ENCODE data around the gene GATA1.

The GATA1 gene

GRCh38 chrX:48747415-48748016 is 38.9 kb upstream of the GATA1 start:
- Mint-ChIP-seq H3K27me3 (ENCODE audit: low read depth, poor library complexity) (peaks cover 10% of the 10 kb centered on the region), H3K27ac (peak overlapping the region; percentile 74), H3K4me3 (no peak overlapping the region), H3K4me1 (peaks cover 22% of the 10 kb centered on the region), H3K9me3 (peaks cover 46% of the 10 kb centered on the region), H3K36me3 (ENCODE audit: low read depth) (no peaks in the 10 kb centered on the region)
- peak; percentile 11 for DNase-seq
- TF ChIP-seq CTCF (IDR thresholded peaks at IDR 0.05), result no peak

- H3K36me3 Mint-ChIP-seq (ENCODE audit: low read depth), result no peaks in the 10 kb centered on the region
- peaks cover 45% of the 10 kb centered on the region for H3K9me3 Mint-ChIP-seq
- DNase-seq, result no peak
- no peak for TF ChIP-seq CTCF (IDR thresholded peaks at IDR 0.05)
- H3K4me1 Mint-ChIP-seq, result peaks cover 22% of the 10 kb centered on the region
- peaks cover 18% of the 10 kb centered on the region for H3K27me3 Mint-ChIP-seq (ENCODE audit: low read depth, poor library complexity)
- no peak overlapping the region for H3K27ac Mint-ChIP-seq
- no peak overlapping the region for H3K4me3 Mint-ChIP-seq
Observed at GRCh38 chrX:48749182-48749581, 37.2 kb upstream of the GATA1 start.

GRCh38 chrX:48751343-48751742 is 35.0 kb upstream of the GATA1 start:
- Mint-ChIP-seq H3K27me3 (ENCODE audit: low read depth, poor library complexity) (peaks cover 11% of the 10 kb centered on the region), H3K4me1 (peaks cover 14% of the 10 kb centered on the region), H3K27ac (no peak overlapping the region), H3K36me3 (ENCODE audit: low read depth) (no peaks in the 10 kb centered on the region), H3K9me3 (peaks cover 50% of the 10 kb centered on the region), H3K4me3 (no peak overlapping the region)
- no peak for TF ChIP-seq CTCF (IDR thresholded peaks at IDR 0.05)
- no peak for DNase-seq

- no peak for TF ChIP-seq CTCF (IDR thresholded peaks at IDR 0.05)
- Mint-ChIP-seq H3K27me3 (ENCODE audit: low read depth, poor library complexity) (peaks cover 11% of the 10 kb centered on the region), H3K4me1 (peaks cover 5% of the 10 kb centered on the region), H3K4me3 (no peak overlapping the region), H3K36me3 (ENCODE audit: low read depth) (no peaks in the 10 kb centered on the region), H3K27ac (no peak overlapping the region), H3K9me3 (peaks cover 48% of the 10 kb centered on the region)
- no peak for DNase-seq
Observed at GRCh38 chrX:48752498-48752897, 33.9 kb upstream of the GATA1 start.

GRCh38 chrX:48753708-48754228 is 32.6 kb upstream of the GATA1 start:
- H3K4me3 Mint-ChIP-seq, result no peak overlapping the region
- no peak for DNase-seq
- H3K4me1 Mint-ChIP-seq, result no peaks in the 10 kb centered on the region
- peaks cover 50% of the 10 kb centered on the region for H3K9me3 Mint-ChIP-seq
- TF ChIP-seq CTCF (IDR thresholded peaks at IDR 0.05), result no peak
- no peaks in the 10 kb centered on the region for H3K36me3 Mint-ChIP-seq (ENCODE audit: low read depth)
- no peak overlapping the region for H3K27ac Mint-ChIP-seq
- H3K27me3 Mint-ChIP-seq (ENCODE audit: low read depth, poor library complexity), result peaks cover 11% of the 10 kb centered on the region

- DNase-seq, result no peak
- no peak overlapping the region for H3K27ac Mint-ChIP-seq
- peaks cover under 1% of the 10 kb centered on the region for H3K4me1 Mint-ChIP-seq
Observed at GRCh38 chrX:48754238-48754637, 32.2 kb upstream of the GATA1 start.

More at GRCh38 chrX:48754238-48754637, 32.2 kb upstream of the GATA1 start:
- peaks cover 11% of the 10 kb centered on the region for H3K27me3 Mint-ChIP-seq (ENCODE audit: low read depth, poor library complexity)
- H3K9me3 Mint-ChIP-seq, result peaks cover 49% of the 10 kb centered on the region
- no peak overlapping the region for H3K4me3 Mint-ChIP-seq
- TF ChIP-seq CTCF (IDR thresholded peaks at IDR 0.05), result no peak
- no peaks in the 10 kb centered on the region for H3K36me3 Mint-ChIP-seq (ENCODE audit: low read depth)

Measured in nephron progenitor cell (in vitro differentiated cells).